HG03060 (cell line): ENCODE data around the gene BASP1.
"Not testable (repeated sequence)": the region's sequence is repeated elsewhere in the genome, so short reads cannot be mapped to it uniquely, and the experiment has no call there.

Source experiments
- ATAC-seq: cut with Tn5 transposase; IDR thresholded peaks from one replicate; pipeline ENCODE4 v1.9.1; 2021; ENCODE audit warnings: low read depth, moderate number of reproducible peaks; ENCODE audit not compliant: unreplicated experiment

BASP1 gene

GRCh38 chr5:17282283-17283120 is 65.1 kb downstream of the BASP1 start:
- peak; percentile 95 for ATAC-seq

GRCh38 chr5:17283121-17283415 is 65.6 kb downstream of the BASP1 start:
- no peak for ATAC-seq

GRCh38 chr5:17287501-17288155 is 70.2 kb downstream of the BASP1 start:
- no peak for ATAC-seq

GRCh38 chr5:17288570-17288969 is 71.1 kb downstream of the BASP1 start:
- ATAC-seq, result no peak

- ATAC-seq, result no peak
Observed at GRCh38 chr5:17289681-17290539, 72.5 kb downstream of the BASP1 start.

- no peak for ATAC-seq
Observed at GRCh38 chr5:17290540-17290974, 73.1 kb downstream of the BASP1 start.

GRCh38 chr5:17292434-17293015 is 75.1 kb downstream of the BASP1 start:
- no peak for ATAC-seq

- no peak for ATAC-seq
Observed at GRCh38 chr5:17294639-17295311, 77.3 kb downstream of the BASP1 start.

GRCh38 chr5:17295671-17296070 is 78.2 kb downstream of the BASP1 start:
- no peak for ATAC-seq

GRCh38 chr5:17302106-17302505 is 84.7 kb downstream of the BASP1 start:
- no peak for ATAC-seq

- no peak for ATAC-seq
Observed at GRCh38 chr5:17302604-17303003, 85.2 kb downstream of the BASP1 start.

- ATAC-seq, result no peak
Observed at GRCh38 chr5:17304282-17304681, 86.9 kb downstream of the BASP1 start.

GRCh38 chr5:17305017-17305416 is 87.6 kb downstream of the BASP1 start:
- ATAC-seq, result no peak

GRCh38 chr5:17305964-17306725 is 88.7 kb downstream of the BASP1 start:
- no peak for ATAC-seq

GRCh38 chr5:17306726-17307091 is 89.3 kb downstream of the BASP1 start:
- ATAC-seq, result no peak

GRCh38 chr5:17307440-17307839 is 90.0 kb downstream of the BASP1 start:
- ATAC-seq, result not testable (repeated sequence)

- ATAC-seq, result no peak
Observed at GRCh38 chr5:17308326-17309065, 91.1 kb downstream of the BASP1 start.

- no peak for ATAC-seq
Observed at GRCh38 chr5:17309462-17309861, 92.0 kb downstream of the BASP1 start.

- not testable (repeated sequence) for ATAC-seq
Observed at GRCh38 chr5:17310502-17310901, 93.1 kb downstream of the BASP1 start.
